ENCODE results near the gene TJAP1. TPM values are rescaled to one million over a fixed set of nuclear protein-coding genes. Genes with fewer than 3 reads are reported as not detected.

Gene TJAP1
- total and polyA plus RNA-seq, 2 of the 8 experiments (the other 6 are each of a cell fraction or from before 2014, with no cell fraction given) = 30.7 to 40.4 TPM

GRCh38 chr6:43509142-43509983, 32.0 kb downstream of the TJAP1 start (continued):
- TF ChIP-seq NRF1 (IDR thresholded peaks at IDR 0.05; ENCODE audit: low read depth, low read length) (no peak), CREB1 (IDR thresholded peaks at IDR 0.05) (0 out of 2 replicates have a peak, but pooled peaks have one; percentile 11), SIX5 (IDR thresholded peaks at IDR 0.05; ENCODE audit: low read depth, low read length) (no peak), SUZ12 (IDR thresholded peaks at IDR 0.05; ENCODE audit: low read length) (peak; percentile 73), RBBP5 (IDR thresholded peaks at IDR 0.05; ENCODE audit: borderline replicate concordance, low read depth, low read length) (0 out of 2 replicates have a peak, but pooled peaks have one; percentile 22)
- TF ChIP-seq, protein P1, sequence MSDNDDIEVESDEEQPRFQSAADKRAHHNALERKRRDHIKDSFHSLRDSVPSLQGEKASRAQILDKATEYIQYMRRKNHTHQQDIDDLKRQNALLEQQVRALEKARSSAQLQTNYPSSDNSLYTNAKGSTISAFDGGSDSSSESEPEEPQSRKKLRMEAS (IDR thresholded peaks at IDR 0.05) = peak; percentile 56
- TF ChIP-seq, protein P2, sequence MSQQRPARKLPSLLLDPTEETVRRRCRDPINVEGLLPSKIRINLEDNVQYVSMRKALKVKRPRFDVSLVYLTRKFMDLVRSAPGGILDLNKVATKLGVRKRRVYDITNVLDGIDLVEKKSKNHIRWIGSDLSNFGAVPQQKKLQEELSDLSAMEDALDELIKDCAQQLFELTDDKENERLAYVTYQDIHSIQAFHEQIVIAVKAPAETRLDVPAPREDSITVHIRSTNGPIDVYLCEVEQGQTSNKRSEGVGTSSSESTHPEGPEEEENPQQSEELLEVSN (IDR thresholded peaks at IDR 0.05) = peak; percentile 59

Data from H1 (cell line).